KMS-11 (cell line): ENCODE data around the gene PDE1C.

Source experiments
- H2AFZ ChIP-seq: fragments of 200-600 bp; sonication (generic); 2 replicates; pipeline ENCODE4 v1.6.1; 2016; ENCODE audit warnings: antibody characterized with exemption, mixed run types, low read depth
- H3K27ac ChIP-seq: fragments of 200-600 bp; sonication (generic); 2 replicates; pipeline ENCODE4 v1.6.1; 2016; ENCODE audit warnings: mild to moderate bottlenecking, mixed run types
- H3K27me3 ChIP-seq: fragments of 200-600 bp; sonication (generic); 2 replicates; pipeline ENCODE4 v1.6.1; 2017; ENCODE audit warnings: mild to moderate bottlenecking, low read depth, mixed run types, moderate library complexity; ENCODE audit not compliant: insufficient read depth
- H3K36me3 ChIP-seq: fragments of 200-600 bp; sonication (generic); 2 replicates; pipeline ENCODE4 v1.6.1; 2017; ENCODE audit warnings: mild to moderate bottlenecking, mixed run types; ENCODE audit not compliant: insufficient read depth
- H3K4me1 ChIP-seq: fragments of 200-600 bp; sonication (generic); 2 replicates; pipeline ENCODE4 v1.6.1; 2016; ENCODE audit warnings: mild to moderate bottlenecking, low read depth, mixed run types; ENCODE audit not compliant: poor library complexity, severe bottlenecking
- H3K4me2 ChIP-seq: fragments of 200-600 bp; sonication (generic); 2 replicates; pipeline ENCODE4 v1.7.0; 2016; ENCODE audit warnings: mild to moderate bottlenecking, mixed run types
- H3K4me3 ChIP-seq: fragments of 200-600 bp; sonication (generic); IDR thresholded peaks from 2 replicates; pipeline ENCODE4 v1.6.1; 2017; ENCODE audit warnings: low read depth, low read length, mixed read lengths; ENCODE audit not compliant: insufficient read depth
- H3K79me2 ChIP-seq: fragments of 200-600 bp; sonication (generic); 2 replicates; pipeline ENCODE4 v1.6.1; 2016; ENCODE audit warnings: low read depth, mixed run types; ENCODE audit not compliant: insufficient read depth
- H3K9ac ChIP-seq: fragments of 200-600 bp; sonication (generic); 2 replicates; pipeline ENCODE4 v1.6.1; 2016; ENCODE audit warnings: mild to moderate bottlenecking, mixed run types
- H4K20me1 ChIP-seq: fragments of 200-600 bp; sonication (generic); 2 replicates; pipeline ENCODE4 v1.6.1; 2016; ENCODE audit warnings: mild to moderate bottlenecking, mixed run types; ENCODE audit not compliant: insufficient read depth
- TF ChIP-seq, protein P1 (sequence below): fragments of 200-600 bp; sonication (generic); conservative IDR thresholded peaks from 2 replicates; pipeline ENCODE4 v1.6.1; 2017; ENCODE audit warnings: low read depth, mild to moderate bottlenecking, antibody characterized with exemption, low read length, moderate library complexity, mixed read lengths

PDE1C gene

GRCh38 chr7:31962246-31962645 is 108.0 kb downstream of the PDE1C start:
- Histone ChIP-seq H3K36me3 (no peaks in the 10 kb centered on the region), H3K4me1 (no peaks in the 10 kb centered on the region), H3K4me2 (no peak overlapping the region), H3K79me2 (no peaks in the 10 kb centered on the region), H3K27ac (no peak overlapping the region), H3K27me3 (no peaks in the 10 kb centered on the region), H3K9ac (no peak overlapping the region), H3K4me3 (no peak overlapping the region), H2AFZ (no peak overlapping the region), H4K20me1 (no peaks in the 10 kb centered on the region)
- TF ChIP-seq, protein P1, sequence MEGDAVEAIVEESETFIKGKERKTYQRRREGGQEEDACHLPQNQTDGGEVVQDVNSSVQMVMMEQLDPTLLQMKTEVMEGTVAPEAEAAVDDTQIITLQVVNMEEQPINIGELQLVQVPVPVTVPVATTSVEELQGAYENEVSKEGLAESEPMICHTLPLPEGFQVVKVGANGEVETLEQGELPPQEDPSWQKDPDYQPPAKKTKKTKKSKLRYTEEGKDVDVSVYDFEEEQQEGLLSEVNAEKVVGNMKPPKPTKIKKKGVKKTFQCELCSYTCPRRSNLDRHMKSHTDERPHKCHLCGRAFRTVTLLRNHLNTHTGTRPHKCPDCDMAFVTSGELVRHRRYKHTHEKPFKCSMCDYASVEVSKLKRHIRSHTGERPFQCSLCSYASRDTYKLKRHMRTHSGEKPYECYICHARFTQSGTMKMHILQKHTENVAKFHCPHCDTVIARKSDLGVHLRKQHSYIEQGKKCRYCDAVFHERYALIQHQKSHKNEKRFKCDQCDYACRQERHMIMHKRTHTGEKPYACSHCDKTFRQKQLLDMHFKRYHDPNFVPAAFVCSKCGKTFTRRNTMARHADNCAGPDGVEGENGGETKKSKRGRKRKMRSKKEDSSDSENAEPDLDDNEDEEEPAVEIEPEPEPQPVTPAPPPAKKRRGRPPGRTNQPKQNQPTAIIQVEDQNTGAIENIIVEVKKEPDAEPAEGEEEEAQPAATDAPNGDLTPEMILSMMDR: no peak

DNA sequence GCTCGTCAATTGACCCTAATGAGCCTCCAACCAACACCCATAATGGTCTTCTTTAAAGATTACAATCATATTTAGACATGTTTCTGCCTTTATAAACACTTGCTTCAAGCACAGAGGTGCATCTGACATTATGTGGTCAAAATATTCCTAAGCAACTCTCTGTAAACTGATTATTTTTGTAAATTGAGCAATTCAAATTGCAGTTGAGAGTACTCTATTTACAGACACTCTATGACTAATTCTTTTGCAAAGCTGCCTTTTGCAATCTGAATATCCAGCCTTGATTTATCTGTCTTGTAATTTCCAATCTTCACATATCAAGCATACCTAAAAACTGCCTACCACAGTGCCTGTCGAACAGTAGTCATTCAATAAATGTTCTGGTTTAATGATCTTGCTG is 112.0 kb downstream of the PDE1C start:
- Histone ChIP-seq H3K27ac (no peak overlapping the region), H3K27me3 (no peaks in the 10 kb centered on the region), H3K79me2 (no peaks in the 10 kb centered on the region), H3K36me3 (no peaks in the 10 kb centered on the region), H3K4me3 (no peak overlapping the region), H3K4me1 (no peaks in the 10 kb centered on the region), H3K4me2 (no peak overlapping the region), H3K9ac (no peak overlapping the region), H4K20me1 (no peaks in the 10 kb centered on the region), H2AFZ (no peak overlapping the region)
- TF ChIP-seq, protein P1: no peak

DNA sequence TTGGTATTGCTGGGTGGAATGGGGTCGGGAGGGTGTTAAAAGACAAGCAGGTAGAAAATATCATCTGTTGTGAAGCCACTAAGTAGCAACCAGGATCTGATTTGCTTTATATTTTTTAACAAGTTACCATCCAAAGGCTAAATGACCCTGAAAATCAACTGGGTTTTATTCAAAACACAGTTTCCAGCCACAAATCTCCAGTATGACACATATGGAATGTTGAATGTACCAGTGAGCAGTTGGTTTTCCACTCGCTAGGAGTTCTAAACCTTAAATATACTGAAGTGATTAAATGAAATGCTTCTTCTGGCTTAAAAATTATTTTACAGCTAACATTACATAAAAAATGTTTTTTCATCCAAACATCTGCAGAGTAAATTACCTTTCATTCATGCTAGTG is 112.5 kb downstream of the PDE1C start:
- Histone ChIP-seq H3K79me2 (no peaks in the 10 kb centered on the region), H2AFZ (no peak overlapping the region), H4K20me1 (no peaks in the 10 kb centered on the region), H3K9ac (no peak overlapping the region), H3K36me3 (no peaks in the 10 kb centered on the region), H3K4me2 (no peak overlapping the region), H3K4me3 (no peak overlapping the region), H3K27ac (no peak overlapping the region), H3K4me1 (no peaks in the 10 kb centered on the region), H3K27me3 (no peaks in the 10 kb centered on the region)
- TF ChIP-seq, protein P1: no peak

GRCh38 chr7:31957090-31957720 is 113.0 kb downstream of the PDE1C start:
- Histone ChIP-seq H4K20me1 (no peaks in the 10 kb centered on the region), H3K9ac (no peak overlapping the region), H3K36me3 (no peaks in the 10 kb centered on the region), H2AFZ (no peak overlapping the region), H3K4me3 (no peak overlapping the region), H3K27ac (no peak overlapping the region), H3K79me2 (no peaks in the 10 kb centered on the region), H3K4me2 (no peak overlapping the region), H3K27me3 (no peaks in the 10 kb centered on the region), H3K4me1 (no peaks in the 10 kb centered on the region)
- TF ChIP-seq, protein P1: no peak
